HEK293 (cell line): Measurements from ENCODE around the gene C1RL.

Experiments
- ZNF521 ChIP-seq: fragments of 450-650 bp; formaldehyde crosslinking; IDR thresholded peaks from 2 replicates; pipeline ENCODE4 v1.5.1; 2017; ENCODE audit warnings: missing biosample characterization, mild to moderate bottlenecking, missing genetic modification characterization
- TF ChIP-seq, protein P1 (sequence below): fragments of 450-650 bp; formaldehyde crosslinking; IDR thresholded peaks from 2 replicates; pipeline ENCODE4 v1.5.1; 2016; ENCODE audit warnings: missing biosample characterization, missing genetic modification characterization

DNA sequence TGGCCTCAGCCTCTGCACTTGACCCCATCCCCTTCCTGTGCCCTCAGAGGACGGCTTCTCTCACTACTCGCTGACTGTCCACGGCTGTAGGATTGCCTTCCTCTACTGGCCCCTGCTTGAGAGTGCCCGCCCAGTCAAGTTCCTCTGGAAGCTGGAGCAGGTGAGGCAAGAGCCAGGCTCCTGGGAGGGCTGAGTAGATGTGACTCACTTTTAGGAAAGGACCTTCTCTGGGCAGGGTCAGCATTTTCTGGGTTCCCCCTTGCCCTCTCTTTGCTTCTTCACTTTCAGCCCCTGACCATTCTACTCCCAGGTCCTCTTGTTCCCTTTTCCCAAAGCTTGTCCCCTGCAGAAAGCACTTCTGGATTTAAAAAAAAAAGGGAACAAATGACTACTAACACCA lies 28.9 kb upstream of the C1RL start:
- TF ChIP-seq, protein P1, sequence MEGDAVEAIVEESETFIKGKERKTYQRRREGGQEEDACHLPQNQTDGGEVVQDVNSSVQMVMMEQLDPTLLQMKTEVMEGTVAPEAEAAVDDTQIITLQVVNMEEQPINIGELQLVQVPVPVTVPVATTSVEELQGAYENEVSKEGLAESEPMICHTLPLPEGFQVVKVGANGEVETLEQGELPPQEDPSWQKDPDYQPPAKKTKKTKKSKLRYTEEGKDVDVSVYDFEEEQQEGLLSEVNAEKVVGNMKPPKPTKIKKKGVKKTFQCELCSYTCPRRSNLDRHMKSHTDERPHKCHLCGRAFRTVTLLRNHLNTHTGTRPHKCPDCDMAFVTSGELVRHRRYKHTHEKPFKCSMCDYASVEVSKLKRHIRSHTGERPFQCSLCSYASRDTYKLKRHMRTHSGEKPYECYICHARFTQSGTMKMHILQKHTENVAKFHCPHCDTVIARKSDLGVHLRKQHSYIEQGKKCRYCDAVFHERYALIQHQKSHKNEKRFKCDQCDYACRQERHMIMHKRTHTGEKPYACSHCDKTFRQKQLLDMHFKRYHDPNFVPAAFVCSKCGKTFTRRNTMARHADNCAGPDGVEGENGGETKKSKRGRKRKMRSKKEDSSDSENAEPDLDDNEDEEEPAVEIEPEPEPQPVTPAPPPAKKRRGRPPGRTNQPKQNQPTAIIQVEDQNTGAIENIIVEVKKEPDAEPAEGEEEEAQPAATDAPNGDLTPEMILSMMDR (tag by site-specific recombination), result no peak
- no peak for TF ChIP-seq ZNF521
